KOPT-K1 (cell line): Measurements from ENCODE around the gene NT5M.

Experiments used
- H3K27ac ChIP-seq: fragments of 200-600 bp; sonication (generic); 2 replicates; pipeline ENCODE4 v1.5.1; 2016; ENCODE audit warnings: antibody characterized with exemption, mild to moderate bottlenecking, low read depth, low read length; ENCODE audit not compliant: poor library complexity, severe bottlenecking
- H3K36me3 ChIP-seq: fragments of 200-600 bp; sonication (generic); 2 replicates; pipeline ENCODE4 v1.5.1; 2017; ENCODE audit warnings: antibody characterized with exemption, mild to moderate bottlenecking, low read length, moderate library complexity; ENCODE audit not compliant: insufficient read depth
- H3K9me3 ChIP-seq: fragments of 200-600 bp; sonication (generic); 2 replicates; pipeline ENCODE4 v1.5.1; 2017; ENCODE audit warnings: antibody characterized with exemption, low read length, mild to moderate bottlenecking; ENCODE audit not compliant: insufficient read depth, poor library complexity, severe bottlenecking

The NT5M gene

DNA sequence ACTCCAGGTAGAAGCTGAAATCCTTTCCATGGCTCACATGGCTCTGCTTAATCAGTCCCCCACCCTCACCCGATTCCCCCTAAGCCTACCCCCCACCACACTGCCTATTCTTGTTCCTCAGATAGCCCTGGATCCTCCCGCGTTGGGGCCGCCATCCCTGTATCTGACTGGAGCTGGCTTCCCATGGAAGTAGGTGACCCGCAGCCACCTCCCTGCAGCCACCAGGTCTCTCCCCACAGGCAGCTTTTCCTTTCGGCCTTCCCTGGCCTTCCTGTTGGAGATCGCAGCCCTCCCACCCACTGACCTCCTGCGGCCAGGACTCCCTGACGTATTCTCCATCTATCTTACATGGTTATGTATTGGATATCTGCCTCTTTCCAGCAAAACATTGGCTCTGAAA, 91.3 kb downstream of the NT5M start:
- Histone ChIP-seq H3K9me3 (no peaks in the 10 kb centered on the region), H3K36me3 (no peaks in the 10 kb centered on the region), H3K27ac (no peak overlapping the region)

DNA sequence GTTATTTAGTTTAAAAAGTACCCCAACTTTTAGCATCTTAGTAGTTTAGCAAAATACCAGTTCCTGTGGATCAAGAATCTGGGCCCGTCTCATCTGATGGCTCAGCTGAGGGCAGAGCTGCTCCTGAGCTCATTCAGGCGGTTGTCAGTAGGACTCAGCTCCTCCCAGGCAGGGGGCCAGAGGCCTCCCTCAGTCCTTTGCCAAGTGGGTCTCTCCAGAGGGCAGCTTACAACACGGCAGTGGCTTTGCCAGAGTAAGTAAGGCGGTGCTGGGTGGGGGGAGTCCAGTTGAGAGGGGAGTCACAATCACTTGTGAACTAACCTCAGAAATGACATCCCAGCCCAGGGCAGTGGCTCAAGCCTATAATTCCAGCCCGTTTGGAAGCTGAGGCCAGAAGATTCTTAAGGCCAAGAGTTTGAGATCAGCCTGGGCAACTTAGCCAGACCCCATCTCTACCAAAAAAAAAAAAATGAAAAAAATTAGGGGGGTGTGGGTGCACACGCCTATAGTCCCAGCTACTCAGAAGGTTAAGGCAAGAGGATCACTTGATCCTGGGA, 92.2 kb downstream of the NT5M start:
- Histone ChIP-seq H3K9me3 (no peaks in the 10 kb centered on the region), H3K27ac (no peak overlapping the region), H3K36me3 (no peaks in the 10 kb centered on the region)

DNA sequence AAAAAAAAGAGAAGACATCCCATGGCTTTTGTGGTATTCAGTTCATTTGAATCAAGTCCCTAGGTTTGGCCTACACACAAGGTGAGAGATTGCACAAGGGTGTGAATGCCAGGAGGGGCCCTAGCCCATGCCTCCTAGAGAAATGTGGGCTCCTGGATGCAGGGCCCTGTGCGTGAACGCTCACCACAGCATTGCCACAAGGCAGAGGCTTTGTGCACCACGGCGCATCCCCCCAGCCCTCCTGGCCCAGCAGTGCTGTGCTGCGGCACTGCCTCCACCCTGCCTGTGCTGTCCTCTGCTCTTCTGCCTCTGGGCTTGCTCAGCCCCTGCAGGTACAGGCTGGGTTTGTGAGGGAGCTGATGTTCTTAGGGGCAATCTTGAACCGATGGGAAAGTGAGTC, 92.7 kb downstream of the NT5M start:
- Histone ChIP-seq H3K27ac (no peak overlapping the region), H3K36me3 (no peaks in the 10 kb centered on the region)

More for the DNA sequence above, 92.7 kb downstream of the NT5M start:
- no peaks in the 10 kb centered on the region for H3K9me3 ChIP-seq
